Stimulated activated naive CD8-positive, alpha-beta T cell treated with anti-CD3 and anti-CD28 coated beads, Interleukin-15, amount 100 ng/mL, for 72 hours (primary cell): ENCODE measurements around the gene OPCML.

ENCODE experiments used
- ATAC-seq: fragments of 150-1000 bp; cut with Tn5 transposase; 2 replicates; pipeline ENCODE4 v1.10.0; 2021; ENCODE audit warnings: mild to moderate bottlenecking, moderate library complexity
- DNase-seq, 2 donors: peaks; one replicate each; pipeline ENCODE4 v3.0.0; 2021 to 2022
- H3K27ac Mint-ChIP-seq, 2 donors: one replicate each; pipeline ENCODE4 v1.8.0; 2022; ENCODE audit warnings: mild to moderate bottlenecking in 2 of 2, mixed read lengths in 2 of 2, moderate library complexity in 2 of 2
- H3K27me3 Mint-ChIP-seq: one replicate; pipeline ENCODE4 v1.8.0; 2022; ENCODE audit warnings: mixed read lengths
- H3K4me1 Mint-ChIP-seq: one replicate; pipeline ENCODE4 v1.8.0; 2022; ENCODE audit warnings: mild to moderate bottlenecking, mixed read lengths
- H3K4me3 Mint-ChIP-seq, 2 donors: one replicate each; pipeline ENCODE4 v1.8.0; 2022; ENCODE audit warnings: mild to moderate bottlenecking in 2 of 2, mixed read lengths in 2 of 2, moderate library complexity in 1 of 2
- H3K9me3 Mint-ChIP-seq, 2 donors: one replicate each; pipeline ENCODE4 v1.8.0; 2022; ENCODE audit warnings: mixed read lengths in 2 of 2

The OPCML gene

DNA sequence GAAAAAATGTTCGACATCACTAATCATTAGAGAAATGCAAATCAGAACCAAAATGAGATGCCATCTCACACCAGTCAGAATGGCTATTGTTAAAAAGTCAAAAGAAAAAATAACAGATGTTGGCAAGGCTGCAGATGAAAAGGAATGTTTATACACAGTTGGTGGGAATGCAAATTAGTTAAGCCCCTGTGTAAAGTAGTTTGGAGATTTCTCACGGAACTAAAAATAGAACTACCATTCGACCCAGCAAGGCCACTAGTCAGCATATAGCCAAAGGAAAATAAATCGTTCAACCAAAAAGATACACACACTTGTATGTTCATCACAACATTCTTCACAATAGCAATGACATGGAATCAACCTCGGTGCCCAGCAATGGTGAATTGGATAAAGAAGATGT, 503.2 kb downstream of the OPCML start:
- Mint-ChIP-seq H3K27ac (no peak overlapping the region), H3K4me1 (no peaks in the 10 kb centered on the region), H3K27me3 (no peaks in the 10 kb centered on the region), H3K4me3 (no peak overlapping the region), H3K9me3 (peaks cover 0 to 8% of the 10 kb centered on the region in 2 donors)
- no peak for DNase-seq
- no peak for ATAC-seq

DNA sequence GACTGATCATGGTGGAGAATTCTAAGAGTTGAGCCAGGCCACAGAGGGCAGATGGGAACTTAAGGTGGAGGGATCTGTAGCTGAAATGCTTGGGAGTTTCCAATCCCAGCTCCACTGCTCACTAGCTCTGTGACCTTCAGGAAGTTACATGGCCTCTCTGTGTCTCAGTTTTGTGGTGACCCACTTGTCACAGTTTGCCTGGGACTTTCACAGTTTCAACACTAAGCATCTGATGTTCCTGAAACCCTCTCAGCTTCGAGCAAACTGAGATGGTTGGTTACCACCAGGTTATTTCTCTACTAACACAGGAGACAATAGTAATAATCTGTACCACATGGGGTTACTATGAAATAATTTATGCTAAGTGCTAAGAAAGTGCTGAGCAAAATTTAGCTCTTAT, 505.3 kb downstream of the OPCML start:
- no peaks in the 10 kb centered on the region for H3K4me1 Mint-ChIP-seq
- H3K4me3 Mint-ChIP-seq = no peak overlapping the region

DNA sequence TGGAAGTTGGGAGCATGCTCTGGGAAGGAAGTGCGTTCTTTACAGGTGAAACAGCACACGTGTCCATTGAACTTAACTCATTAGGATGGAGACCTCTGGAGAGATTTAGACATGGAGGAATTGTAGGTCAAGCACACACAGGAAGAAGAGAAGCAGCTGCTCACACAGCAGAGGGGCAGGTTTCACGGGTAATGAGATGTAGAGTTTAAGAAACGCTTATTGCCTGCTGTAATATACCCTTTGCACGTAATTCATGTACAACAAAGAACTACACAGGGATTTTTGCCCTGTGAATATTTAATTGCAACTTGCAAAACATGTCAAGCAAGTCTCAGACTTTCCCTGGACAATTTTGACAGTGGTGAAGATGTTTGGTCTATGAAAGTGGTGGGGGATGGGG, 508.0 kb downstream of the OPCML start:
- Mint-ChIP-seq H3K27ac (no peak overlapping the region), H3K4me1 (no peaks in the 10 kb centered on the region), H3K4me3 (no peak overlapping the region), H3K9me3 (no peaks in the 10 kb centered on the region), H3K27me3 (peaks cover 17% of the 10 kb centered on the region)
- ATAC-seq (no peak), DNase-seq (no peak)

More for the DNA sequence above, 505.3 kb downstream of the OPCML start:
- peaks cover 0 to 8% of the 10 kb centered on the region in 2 donors for H3K9me3 Mint-ChIP-seq
- H3K27me3 Mint-ChIP-seq = no peaks in the 10 kb centered on the region
- ATAC-seq = no peak
- no peak for DNase-seq
- no peak overlapping the region for H3K27ac Mint-ChIP-seq

DNA sequence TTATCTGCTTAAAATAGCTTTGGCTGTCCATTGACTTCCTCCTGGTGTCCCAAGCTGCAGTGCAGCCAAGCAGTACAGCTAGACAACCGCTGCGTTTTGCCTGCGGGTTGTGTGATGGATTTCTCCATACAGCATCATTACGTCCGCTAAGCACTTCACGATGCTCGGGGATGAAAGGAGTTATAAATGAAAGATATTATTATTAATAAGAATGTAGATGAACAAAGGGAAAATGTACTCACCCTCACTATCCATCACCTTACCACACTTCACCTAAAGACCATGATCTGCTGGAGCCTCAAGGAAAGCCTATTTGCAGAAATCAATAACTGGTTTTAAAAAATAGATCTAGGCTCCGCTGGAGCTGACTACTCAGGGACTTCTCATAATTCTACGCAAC, 509.1 kb downstream of the OPCML start:
- Mint-ChIP-seq H3K4me1 (no peaks in the 10 kb centered on the region), H3K4me3 (no peak overlapping the region), H3K9me3 (no peaks in the 10 kb centered on the region), H3K27ac (no peak overlapping the region), H3K27me3 (peaks cover 17% of the 10 kb centered on the region)
- ATAC-seq (no peak), DNase-seq (no peak)

DNA sequence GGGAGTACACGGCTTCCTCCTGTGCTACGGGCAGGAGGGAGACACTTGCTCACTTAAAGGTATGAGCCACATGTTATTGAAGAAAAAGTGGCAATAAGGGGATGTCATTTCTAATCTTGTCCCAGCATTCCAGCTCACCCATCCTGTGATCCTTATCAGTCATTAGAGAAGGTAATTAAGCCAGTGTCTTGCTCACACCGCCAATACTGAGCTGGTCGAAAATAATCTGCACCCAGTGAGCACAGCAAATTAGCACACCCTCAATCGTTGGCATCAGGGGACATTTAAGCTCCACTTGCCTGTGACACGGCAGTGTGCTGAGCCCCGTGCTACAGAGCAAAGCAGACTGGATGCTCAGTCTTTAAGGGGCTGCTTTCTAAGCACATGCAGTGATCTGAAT, 510.7 kb downstream of the OPCML start:
- peaks cover 17% of the 10 kb centered on the region for H3K27me3 Mint-ChIP-seq
- H3K9me3 Mint-ChIP-seq = no peaks in the 10 kb centered on the region
- ATAC-seq (no peak), DNase-seq (no peak)
- no peaks in the 10 kb centered on the region for H3K4me1 Mint-ChIP-seq
- no peak overlapping the region for H3K27ac Mint-ChIP-seq
- H3K4me3 Mint-ChIP-seq = no peak overlapping the region

DNA sequence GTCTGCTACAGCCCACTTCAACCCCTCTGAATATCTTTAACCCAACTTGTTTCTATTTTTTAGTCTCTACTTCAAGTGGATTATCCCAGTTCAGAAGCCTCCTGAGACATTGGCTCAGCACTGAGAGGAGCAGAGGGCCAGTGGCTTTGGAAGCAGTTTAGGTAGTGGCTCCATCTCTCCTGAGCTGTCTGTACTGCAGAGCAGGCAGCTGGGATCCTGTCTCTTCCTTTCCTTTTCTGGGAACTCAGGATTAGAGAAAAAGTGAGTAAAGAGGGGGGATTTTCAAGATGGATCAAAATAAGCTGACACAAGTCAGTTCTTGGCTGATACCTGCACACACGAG, 512.0 kb downstream of the OPCML start:
- no peak for DNase-seq

DNA sequence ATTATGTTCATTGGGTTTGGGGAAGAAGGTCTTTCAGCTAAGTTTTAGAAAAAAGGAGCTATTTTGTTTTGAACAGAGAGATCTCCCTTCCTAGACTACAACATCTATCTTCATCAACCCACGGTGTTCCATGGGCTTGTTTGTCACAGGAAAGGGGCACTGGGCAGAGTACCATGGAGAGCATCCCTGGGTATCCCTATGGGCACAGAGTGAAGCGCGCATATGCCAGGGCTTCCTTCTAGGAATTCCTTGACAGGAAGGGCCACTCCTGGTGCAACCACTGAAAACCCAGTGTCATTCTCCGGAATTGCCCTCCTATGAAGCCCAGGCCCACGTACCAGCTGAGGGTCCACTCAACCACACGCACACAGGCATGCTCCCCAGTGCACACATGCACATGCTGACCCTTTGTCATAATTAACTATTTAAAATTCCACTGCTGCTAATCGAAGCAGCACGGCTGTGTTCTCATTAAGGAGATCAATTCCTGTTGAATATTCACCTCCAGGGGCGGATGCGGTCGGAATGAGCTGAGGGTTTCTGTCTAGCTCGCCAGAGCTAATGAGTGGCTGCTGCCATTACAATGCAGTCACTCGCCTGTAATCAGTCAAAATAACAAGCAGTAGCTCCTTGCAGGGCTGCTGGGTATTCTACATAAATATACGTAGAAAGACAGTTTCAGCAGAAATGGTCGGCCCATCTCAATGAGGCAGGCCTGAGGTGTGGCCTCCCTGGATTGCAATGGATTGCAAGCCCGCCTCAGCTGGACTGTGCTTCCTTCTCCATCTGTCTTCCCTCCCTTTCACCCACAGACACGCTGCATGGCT, 512.5 kb downstream of the OPCML start:
- no peak for ATAC-seq

More for the DNA sequence above, 512.0 kb downstream of the OPCML start:
- Mint-ChIP-seq H3K27ac (no peak overlapping the region), H3K27me3 (peaks cover 17% of the 10 kb centered on the region), H3K9me3 (no peaks in the 10 kb centered on the region), H3K4me1 (no peaks in the 10 kb centered on the region), H3K4me3 (no peak overlapping the region)
- ATAC-seq = no peak

DNA sequence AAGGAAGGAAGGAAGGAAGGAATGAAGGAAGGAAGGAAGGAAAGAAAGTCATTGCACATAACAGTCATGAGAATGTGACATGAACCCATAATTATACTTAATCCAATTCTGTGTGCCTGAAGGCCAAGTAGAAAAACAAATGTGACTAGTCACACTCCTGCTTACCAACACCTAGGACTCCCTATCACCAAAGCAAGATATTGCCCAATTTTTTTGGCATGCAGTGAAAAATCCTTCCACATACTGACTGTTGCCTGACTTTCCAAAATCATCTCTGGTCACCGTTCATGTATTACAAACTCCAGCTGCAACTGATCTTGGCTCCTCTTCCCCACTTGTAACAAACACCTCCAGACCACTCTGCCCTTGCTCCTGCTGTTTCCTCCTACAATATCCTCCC, 516.8 kb downstream of the OPCML start:
- DNase-seq (no peak), ATAC-seq (no peak)
- Mint-ChIP-seq H3K27ac (no peak overlapping the region), H3K4me1 (no peaks in the 10 kb centered on the region), H3K27me3 (peaks cover 4% of the 10 kb centered on the region), H3K9me3 (peaks cover 0 to 4% of the 10 kb centered on the region in 2 donors), H3K4me3 (no peak overlapping the region)

More for the DNA sequence above, 512.5 kb downstream of the OPCML start:
- no peak for DNase-seq
- peaks cover 17% of the 10 kb centered on the region for H3K27me3 Mint-ChIP-seq
- no peaks in the 10 kb centered on the region for H3K4me1 Mint-ChIP-seq
- no peak overlapping the region for H3K27ac Mint-ChIP-seq
- H3K9me3 Mint-ChIP-seq = peaks cover 0 to 4% of the 10 kb centered on the region in 2 donors
- no peak overlapping the region for H3K4me3 Mint-ChIP-seq

DNA sequence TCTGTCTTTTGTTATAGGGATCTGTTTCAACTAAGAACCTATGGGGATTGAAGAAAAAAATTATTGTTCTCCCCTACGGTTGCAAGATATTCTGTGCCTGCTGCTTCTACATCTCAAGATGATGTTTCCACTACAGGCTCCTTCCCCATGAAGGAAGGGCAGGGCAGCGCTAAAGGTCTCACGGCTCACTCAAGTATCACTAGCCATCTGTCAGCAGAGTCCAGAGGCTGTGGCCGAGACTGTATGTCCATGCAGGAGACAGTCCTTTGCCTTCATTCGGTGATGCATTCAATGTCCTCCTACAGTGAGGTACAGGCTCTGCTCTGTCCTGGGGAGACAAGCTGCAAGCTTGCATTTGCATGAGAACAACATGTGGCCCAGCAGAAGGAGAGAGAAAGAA, 518.0 kb downstream of the OPCML start:
- DNase-seq (no peak), ATAC-seq (no peak)
- Mint-ChIP-seq H3K27me3 (no peaks in the 10 kb centered on the region), H3K9me3 (peaks cover 0 to 4% of the 10 kb centered on the region in 2 donors), H3K4me3 (no peak overlapping the region), H3K27ac (no peak overlapping the region), H3K4me1 (no peaks in the 10 kb centered on the region)

DNA sequence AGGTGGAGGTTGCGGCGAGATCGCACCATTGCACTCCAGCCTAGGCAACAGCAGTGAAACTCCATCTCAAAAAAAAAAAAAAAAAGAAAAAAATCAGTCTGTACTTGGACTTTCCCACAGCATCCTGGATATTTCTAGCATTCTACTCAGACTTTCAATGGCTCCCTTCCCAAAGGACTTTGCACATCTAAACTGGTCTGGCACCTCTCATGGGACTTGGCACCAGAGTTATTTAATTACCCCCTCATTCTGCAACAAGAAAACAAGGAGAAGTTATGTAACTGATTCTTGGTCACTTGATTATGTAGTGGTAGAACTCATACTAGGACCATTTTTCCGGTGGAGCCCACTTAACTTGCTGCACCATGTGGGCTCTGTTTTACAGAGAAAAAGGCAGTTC, 519.5 kb downstream of the OPCML start:
- ATAC-seq = no peak

DNA sequence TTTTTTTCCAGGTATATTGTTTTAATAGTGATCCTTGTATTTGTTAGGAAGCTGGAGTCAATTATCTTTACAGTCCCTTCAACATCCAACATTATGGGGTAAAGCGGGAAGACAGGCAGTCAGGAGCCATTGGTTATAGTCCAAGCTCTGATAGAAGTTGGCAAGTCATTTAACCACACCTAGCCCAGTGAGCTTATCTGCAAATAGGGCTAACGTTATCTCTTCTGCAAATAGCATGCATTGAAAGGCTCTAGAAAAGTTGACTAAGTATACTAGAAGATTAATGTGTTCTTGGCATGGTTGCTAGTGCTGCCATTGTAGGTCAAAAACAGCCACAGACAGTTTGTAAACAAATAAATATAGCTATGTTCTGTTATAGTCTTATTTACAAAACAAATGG, 520.7 kb downstream of the OPCML start:
- peaks cover 0 to 4% of the 10 kb centered on the region in 2 donors for H3K9me3 Mint-ChIP-seq
- peaks cover 8% of the 10 kb centered on the region for H3K27me3 Mint-ChIP-seq
- H3K4me3 Mint-ChIP-seq = no peak overlapping the region
- no peak overlapping the region for H3K27ac Mint-ChIP-seq
- ATAC-seq = no peak
- H3K4me1 Mint-ChIP-seq = no peaks in the 10 kb centered on the region
- DNase-seq = no peak

More for the DNA sequence above, 519.5 kb downstream of the OPCML start:
- Mint-ChIP-seq H3K27me3 (peaks cover 8% of the 10 kb centered on the region), H3K27ac (no peak overlapping the region), H3K4me1 (no peaks in the 10 kb centered on the region), H3K9me3 (peaks cover 0 to 4% of the 10 kb centered on the region in 2 donors), H3K4me3 (no peak overlapping the region)
- no peak for DNase-seq

DNA sequence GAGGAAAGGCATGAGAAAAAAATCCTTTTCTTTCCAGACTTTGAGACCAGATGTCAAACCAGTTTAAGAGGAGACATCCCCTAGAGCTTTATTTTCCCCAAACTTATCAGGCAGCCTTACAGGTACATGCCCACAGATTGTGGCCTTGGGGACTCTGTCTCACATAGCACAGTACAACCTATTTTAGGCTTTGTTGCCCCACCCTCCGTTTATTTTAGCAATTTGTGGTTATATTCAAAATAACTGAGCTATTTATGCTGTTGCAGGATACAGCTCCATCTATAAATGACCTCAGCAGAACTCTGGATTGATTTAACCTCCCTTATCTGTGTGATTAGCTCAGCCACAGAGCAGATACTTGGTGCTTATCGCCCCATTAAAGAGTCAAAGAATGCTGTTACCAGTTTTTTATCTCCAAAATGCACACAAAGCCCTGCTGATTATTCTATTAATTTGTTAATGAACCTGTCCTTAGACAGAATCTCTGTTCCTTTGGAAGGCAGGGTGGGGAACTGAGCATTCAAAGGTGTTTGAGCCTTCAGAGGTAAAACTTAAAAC, 525.2 kb downstream of the OPCML start:
- peaks cover 5 to 10% of the 10 kb centered on the region in 2 donors for H3K9me3 Mint-ChIP-seq
- H3K27ac Mint-ChIP-seq = no peak overlapping the region
- no peak for ATAC-seq

DNA sequence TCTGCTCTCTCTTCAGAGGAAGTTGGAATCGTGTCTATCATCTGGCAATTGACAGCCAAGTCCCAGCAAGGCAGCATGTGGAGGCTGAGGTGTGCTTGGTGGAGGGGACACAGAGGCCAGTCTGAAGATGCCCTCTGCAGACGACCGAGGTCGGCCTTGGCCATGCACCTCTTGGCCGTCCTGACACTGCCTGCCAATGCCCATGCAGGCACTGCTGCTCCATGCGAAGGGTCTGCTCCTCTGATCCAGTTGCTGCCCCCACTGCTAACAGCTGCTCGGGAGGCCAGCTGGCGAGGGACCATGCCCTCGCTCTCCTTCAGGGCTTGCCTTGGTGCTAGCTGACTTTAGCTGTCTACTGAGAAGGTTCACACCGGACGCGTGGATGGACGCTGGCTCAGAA, 527.9 kb downstream of the OPCML start:
- peaks cover 5 to 10% of the 10 kb centered on the region in 2 donors for H3K9me3 Mint-ChIP-seq
- peaks cover 8% of the 10 kb centered on the region for H3K27me3 Mint-ChIP-seq
- ATAC-seq (no peak), DNase-seq (no peak)
- H3K4me1 Mint-ChIP-seq = no peaks in the 10 kb centered on the region
- no peak overlapping the region for H3K4me3 Mint-ChIP-seq
- no peak overlapping the region for H3K27ac Mint-ChIP-seq

More for the DNA sequence above, 525.2 kb downstream of the OPCML start:
- Mint-ChIP-seq H3K4me3 (no peak overlapping the region), H3K4me1 (no peaks in the 10 kb centered on the region), H3K27me3 (peaks cover 8% of the 10 kb centered on the region)
- DNase-seq = no peak

DNA sequence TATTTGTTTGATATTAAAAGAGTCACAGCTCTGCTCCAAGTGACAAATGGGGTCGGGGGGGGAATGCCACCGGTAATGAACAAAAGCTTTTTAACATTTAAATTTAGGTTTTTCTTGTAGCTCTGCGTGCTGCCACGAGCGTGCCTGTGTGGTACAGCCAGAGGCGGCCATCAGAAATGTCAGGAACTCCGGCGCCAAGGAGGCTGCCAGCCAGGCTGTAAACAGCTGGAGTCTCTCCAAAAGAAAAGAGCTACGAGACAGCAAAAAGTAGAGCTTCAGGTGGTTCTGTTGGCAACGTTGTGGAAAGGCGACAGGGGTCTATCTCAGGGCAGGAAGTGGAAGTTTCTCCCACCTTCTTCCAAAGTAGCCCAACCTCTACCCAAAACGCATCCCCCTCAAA, 532.8 kb downstream of the OPCML start:
- DNase-seq (no peak), ATAC-seq (no peak)
- peaks cover 20% of the 10 kb centered on the region for H3K27me3 Mint-ChIP-seq
- H3K27ac Mint-ChIP-seq = no peak overlapping the region
- H3K4me1 Mint-ChIP-seq = no peaks in the 10 kb centered on the region
- peaks cover under 1 to 4% of the 10 kb centered on the region in 2 donors for H3K9me3 Mint-ChIP-seq
- H3K4me3 Mint-ChIP-seq = no peak overlapping the region

DNA sequence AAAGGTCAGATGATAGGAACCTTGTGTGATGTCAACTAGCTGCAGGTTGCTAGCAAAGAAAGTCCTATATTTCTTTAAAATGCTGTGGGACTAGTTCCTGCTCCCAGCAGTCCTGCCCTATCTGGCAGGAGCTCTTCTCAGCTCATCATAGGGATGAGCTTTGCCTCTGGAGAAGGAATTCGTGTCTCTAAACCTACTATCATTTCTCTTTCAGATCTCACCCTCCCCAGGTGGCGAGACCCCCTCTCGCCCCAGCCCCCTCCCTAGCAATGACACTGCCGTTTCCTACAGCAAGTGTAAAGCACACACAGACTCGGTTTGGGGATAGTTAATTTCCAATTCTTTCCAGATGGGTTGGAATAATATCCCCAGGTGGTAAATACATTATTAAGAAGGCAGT, 533.3 kb downstream of the OPCML start:
- Mint-ChIP-seq H3K4me3 (no peak overlapping the region), H3K4me1 (no peaks in the 10 kb centered on the region), H3K9me3 (no peaks in the 10 kb centered on the region), H3K27me3 (peaks cover 25% of the 10 kb centered on the region), H3K27ac (no peak overlapping the region)
- no peak for DNase-seq
- no peak for ATAC-seq

DNA sequence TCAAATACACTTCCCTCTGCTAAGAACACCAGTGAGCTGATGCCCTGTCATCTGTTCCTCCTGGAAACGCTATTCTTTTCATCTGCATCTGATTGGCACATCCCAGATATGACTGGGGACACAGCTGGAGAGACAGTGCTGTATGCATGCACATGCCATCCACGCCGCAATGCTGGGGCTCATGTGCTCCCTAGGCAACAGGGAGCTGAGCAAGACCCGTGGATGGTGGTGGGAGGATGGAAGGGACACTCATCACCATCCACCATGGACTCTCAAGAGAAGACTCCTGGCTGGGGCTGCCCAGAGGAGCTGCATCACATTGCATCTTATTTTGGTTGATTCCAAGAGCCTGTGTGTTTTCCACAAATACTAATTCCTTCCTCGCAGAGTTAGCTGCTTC, 534.9 kb downstream of the OPCML start:
- DNase-seq (no peak), ATAC-seq (no peak)
- H3K4me3 Mint-ChIP-seq = no peak overlapping the region
- peaks cover 41% of the 10 kb centered on the region for H3K27me3 Mint-ChIP-seq
- no peaks in the 10 kb centered on the region for H3K9me3 Mint-ChIP-seq
- no peak overlapping the region for H3K27ac Mint-ChIP-seq
- no peaks in the 10 kb centered on the region for H3K4me1 Mint-ChIP-seq
